Erythroblast (primary cell): ENCODE data around the gene FASTK.

ENCODE experiments used
- GATA1 ChIP-seq: IDR thresholded peaks from 2 replicates; pipeline ENCODE4 v1.6.1; 2011; ENCODE audit warnings: low read depth, mild to moderate bottlenecking, control low read depth, low read length, moderate library complexity
- POLR2A ChIP-seq: IDR thresholded peaks from 2 replicates; pipeline ENCODE4 v1.6.1; 2011; ENCODE audit warnings: mild to moderate bottlenecking, low read length

DNA sequence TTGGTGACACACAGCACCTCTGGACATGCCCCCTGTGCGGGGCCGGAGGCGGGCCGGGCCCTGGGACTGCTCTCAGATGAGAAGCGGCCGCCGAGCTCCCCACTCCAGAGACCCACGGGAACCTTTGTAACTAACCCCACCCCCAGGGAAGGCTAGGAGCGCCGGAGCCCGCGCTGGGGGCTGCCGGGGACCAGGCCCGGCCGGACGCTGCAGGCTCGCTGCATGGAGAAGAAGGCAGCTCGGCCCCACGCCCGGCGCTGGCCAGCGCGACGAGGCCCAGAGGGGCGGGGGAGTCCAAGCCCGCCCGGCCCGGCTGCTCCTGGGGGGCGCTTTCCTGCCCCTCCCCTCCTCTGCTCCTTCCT is 42.2 kb upstream of the FASTK start:
- TF ChIP-seq POLR2A (no peak), GATA1 (no peak)
